Measurements from ENCODE around the gene ADAM17.
"Not testable (repeated sequence)": the region's sequence is repeated elsewhere in the genome, so short reads cannot be mapped to it uniquely, and the experiment has no call there.

ADAM17 gene

DNA sequence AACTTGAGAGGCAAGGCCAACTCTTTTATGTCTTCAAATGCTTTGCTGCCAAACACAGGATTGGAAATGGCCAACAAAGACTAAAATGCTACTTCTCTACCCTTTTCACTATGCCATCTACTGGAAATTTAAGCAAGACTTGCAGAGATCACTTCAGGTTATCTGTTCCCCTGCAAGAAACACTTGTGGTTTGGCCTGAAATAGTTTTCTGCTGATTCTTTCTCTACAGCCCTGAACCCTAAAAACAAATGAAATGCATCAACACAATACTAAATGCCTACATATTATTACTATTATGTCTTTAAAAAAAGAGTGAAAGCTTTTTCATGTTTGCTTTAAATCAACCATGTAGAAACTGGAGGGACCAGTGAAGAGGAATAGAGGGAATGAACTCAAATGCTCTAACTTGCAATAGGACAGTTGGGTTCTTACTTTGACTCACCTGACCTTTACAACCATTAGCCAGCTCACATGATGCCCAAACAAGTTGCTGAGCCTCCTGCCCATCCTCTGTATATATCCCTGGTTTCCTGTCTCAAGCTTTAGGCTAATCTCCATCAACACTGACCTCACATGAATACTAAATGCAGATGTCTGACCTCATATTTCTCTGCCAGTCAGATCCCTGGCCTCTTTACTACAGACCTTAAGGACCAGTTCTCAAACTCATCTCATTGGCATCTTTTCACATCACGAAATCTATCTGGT is 17.5 kb upstream of the ADAM17 start:
- in situ Hi-C loops (cut with HindIII; ENCODE audit: low pct_ligation_motif_present, low pct_unique_long_range_greater_than_20kb, low sequenced_read_pairs) = no loop called here
- peak; percentile 26 for DNase-seq

DNA sequence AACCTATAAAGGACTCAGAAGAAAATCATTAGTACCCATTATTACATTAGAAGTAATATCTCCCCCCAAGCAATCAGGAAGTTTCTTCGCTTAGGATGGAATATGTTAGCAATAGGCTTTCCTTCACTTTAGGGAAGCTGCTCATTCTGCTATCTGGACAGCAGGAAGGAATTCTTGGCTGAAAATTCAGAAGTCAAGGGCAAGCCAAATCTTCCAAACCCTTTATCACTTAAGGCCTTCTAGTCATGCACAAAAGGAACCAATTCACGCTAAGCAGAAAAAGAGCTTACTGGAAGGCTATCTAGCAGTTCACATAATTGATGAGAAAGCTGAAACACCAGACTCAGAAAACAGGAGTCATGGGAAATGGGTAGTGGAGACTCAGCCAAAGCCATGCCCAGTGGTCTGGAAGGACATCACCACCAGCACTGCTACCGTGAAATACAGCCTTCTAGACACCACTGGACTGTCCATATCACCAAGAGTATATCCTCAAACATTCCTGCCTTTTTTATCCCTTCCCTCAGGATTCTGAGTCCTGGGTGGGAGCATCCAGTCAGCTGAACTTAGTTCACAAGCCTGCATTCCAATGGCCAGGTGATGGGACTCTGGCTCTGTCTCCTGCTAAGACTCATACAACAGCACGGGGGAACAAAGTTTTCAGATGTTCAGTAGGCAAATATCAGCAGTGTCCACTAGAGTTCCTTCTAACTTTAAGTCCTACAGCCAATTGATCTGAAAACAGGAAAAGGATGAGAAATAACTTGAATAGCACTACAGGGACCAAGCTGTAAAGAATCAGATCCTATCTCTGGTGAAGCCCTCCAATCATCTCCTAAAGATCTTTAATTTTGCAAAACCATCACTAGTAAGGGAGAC is 14.8 kb upstream of the ADAM17 start:
- DNase-seq = no peak
- in situ Hi-C loops (cut with HindIII; ENCODE audit: low pct_ligation_motif_present, low pct_unique_long_range_greater_than_20kb, low sequenced_read_pairs) = no loop called here

DNA sequence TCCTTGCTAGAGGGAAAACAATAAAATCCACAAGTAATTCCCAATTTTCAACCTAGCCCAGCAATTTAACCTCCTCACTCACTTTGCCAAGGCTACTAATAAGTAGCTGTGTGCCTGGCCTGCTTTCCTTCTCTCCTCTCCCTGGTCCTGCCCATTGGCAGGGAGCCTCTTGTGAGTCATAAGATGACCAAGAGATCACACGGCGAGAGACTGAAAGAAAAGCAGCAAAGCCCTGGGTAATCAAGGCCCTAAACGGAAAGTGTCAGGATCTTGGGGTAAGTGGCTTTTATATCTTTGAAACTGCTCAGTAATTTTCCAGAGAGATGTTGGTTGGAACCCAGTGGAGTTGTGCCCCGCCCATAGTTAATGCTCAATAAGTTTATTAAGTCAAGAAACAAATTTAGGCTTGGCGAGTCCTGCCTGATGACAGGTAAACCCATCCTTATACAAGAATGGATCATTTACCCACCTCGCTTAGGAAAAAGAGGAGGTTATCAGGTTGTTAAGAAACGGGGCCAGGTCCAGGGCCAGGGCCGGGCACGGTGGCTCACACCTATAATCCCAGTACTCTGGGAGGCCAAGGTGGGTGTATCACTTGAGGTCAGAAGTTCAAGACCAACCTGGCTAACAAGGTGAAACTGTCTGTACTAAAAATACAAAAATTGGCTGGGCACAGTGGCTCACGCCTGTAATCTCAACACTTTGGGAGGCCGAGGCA is 10.0 kb upstream of the ADAM17 start:
- peak; percentile 96 for DNase-seq
- in situ Hi-C loops (cut with HindIII; ENCODE audit: low pct_ligation_motif_present, low pct_unique_long_range_greater_than_20kb, low sequenced_read_pairs) = no loop called here

DNA sequence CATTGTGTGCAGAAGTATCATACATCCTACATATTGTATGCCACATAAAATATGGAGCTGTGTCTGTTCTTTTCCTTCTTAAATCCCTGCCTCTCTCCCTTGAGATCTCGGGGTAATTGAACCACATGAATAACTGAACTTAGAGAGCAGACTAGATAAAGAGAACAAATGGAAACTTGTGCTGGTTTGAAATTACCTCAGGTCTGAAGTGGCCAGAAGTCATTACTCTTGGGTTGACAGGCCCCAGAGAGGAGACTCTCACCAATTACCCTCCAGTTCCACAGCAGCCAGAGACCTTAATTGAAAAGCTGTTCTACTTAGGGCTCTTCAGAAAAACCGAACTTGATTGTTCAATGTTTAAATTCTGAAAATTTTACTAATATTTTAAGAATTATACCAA is 5.0 kb upstream of the ADAM17 start:
- in situ Hi-C loops (cut with HindIII; ENCODE audit: low pct_ligation_motif_present, low pct_unique_long_range_greater_than_20kb, low sequenced_read_pairs) = no loop called here
- no peak for DNase-seq

DNA sequence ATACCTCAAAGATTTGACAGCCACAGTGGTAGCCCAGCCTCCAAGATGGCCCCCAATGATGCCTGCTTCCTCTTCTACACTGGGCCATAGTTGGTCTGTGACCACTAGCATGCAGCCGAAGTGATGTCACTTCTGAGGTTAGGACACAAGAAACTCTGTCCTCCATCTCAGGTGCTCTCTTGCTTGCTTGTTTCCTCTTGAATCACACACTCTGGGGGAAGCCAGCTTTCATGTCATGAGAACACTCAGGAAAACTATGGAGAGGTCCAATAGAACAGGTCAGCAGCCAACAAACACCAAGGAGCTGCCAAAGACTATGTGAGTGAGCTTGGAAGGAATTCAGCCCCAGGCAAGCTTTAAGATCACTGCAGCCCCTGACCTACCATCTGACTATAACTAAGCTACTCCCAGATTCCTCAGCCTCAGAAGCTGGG is 3.3 kb upstream of the ADAM17 start:
- in situ Hi-C loops (cut with HindIII; ENCODE audit: low pct_ligation_motif_present, low pct_unique_long_range_greater_than_20kb, low sequenced_read_pairs) = no loop called here
- no peak for DNase-seq

DNA sequence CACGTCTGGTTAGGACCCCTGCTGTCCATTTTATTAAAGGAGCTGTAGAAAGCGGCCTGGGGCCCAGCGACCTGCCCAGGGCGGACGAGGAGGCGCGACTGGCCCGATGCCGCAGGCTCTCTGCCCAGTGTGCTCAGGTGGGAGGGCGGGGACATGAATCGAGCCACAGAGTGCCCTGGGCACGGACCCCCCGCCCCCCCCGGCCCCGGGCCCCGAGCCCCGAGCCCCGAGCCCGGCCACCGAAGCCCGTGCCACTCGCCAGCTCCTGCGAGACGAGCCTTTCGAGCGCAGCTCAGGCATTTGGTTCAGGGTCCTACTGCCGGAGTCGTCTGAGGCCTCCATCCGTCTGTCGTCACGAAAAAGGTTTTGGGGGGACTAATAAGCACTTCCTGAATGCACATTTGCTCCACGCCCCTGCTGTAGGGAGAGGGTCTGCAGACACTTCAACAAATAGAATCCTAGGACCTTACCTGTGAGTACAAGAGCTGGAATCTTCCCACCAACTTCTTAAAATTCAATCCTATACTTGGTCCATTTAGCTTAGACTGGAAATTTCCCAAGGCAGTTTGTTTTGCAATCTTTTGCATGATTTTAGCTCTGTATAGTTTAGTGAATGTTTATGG is 602 bp upstream of the ADAM17 start:
- no peak for DNase-seq

DNA sequence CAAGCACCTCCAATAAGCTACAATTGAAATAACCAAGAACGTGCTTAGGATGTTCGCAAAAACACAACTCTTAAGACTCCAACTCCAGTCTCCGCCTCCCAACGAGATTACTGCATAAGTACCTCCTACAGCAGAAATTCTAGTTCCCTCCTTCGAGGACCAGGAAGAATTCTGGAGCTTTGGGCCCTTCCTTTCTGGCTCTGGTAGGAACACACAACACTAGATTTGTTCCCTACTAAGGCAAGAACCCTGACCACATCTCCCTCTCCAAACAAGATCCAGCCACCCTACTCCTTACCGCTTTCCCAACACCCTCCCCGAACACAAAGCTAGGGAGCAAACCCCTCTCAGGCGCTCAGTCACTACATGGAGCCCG is 721 bp downstream of the ADAM17 start:
- in situ Hi-C loops (cut with HindIII; ENCODE audit: low pct_ligation_motif_present, low pct_unique_long_range_greater_than_20kb, low sequenced_read_pairs) = no loop called here
- DNase-seq = peak; percentile 89

More for the DNA sequence above, 602 bp upstream of the ADAM17 start:
- in situ Hi-C loops (cut with HindIII; ENCODE audit: low pct_ligation_motif_present, low pct_unique_long_range_greater_than_20kb, low sequenced_read_pairs) = no loop called here

DNA sequence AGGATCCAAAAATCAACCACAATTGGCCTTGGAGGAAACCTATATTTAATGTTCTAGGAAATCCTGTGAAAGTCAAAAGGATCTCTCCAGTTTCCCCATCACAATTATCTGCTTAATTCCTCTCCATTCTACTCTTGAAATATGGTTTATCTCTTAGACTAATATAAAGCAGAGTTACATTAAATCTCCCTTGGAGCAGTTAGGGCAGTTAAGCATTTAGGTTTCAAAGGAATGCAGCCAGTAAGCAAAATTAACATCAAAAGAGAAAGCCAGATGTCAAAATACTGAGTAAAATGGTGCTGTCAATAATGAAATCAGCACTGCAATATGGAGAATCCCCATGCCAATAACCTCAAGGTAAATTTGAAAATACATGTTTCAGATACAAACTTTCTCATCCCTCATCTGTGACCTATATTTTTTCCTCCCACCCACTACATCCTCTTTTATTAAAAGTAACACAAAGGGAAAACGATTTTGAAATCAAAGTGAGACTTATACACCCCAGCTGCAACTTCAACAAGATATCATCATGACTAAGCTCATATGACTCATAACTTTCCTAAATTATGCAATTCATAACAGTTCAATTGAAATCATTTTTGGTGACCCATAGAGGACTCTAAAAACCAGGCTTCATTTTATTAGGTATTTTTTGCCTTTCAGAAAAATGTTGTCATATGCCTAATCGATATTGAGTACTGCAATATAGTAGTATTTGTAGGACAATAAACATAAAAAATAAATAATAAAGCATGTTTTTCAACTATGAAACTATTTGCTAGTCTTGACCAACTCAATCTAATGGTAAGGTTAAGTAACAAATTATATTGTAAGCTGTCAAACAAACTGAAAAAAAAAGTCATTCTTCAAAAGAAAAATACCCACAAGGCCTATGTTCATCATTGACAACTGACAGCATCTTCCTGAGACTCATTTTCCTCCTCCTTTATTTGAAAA is 3.1 kb downstream of the ADAM17 start:
- peak; percentile 45 for DNase-seq
- in situ Hi-C loops (cut with HindIII; ENCODE audit: low pct_ligation_motif_present, low pct_unique_long_range_greater_than_20kb, low sequenced_read_pairs) = no loop called here

DNA sequence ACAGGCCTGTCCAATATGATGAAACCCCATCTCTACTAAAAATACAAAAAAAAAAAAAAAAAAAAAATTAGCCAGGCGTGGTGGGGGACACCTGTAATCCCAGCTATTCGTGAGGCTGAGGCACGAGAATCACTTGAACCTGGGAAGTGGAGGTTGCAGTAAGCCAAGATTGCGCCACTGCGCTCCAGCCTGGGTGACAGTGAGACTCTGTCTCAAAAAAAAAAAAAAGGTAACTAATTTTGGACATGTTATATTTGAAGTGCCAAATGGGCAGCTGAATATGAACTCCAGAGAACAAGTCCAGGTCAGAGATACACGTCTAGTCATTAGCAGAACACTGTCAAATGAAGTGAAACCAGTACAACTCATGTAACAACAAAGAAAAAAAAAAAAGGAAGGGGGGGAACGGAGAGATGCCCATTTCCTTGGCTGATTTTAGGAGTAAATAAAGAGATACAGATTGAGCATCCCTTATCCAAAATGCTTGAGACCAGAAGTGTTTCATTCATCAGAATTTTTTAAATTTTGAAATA is 4.7 kb downstream of the ADAM17 start:
- in situ Hi-C loops (cut with HindIII; ENCODE audit: low pct_ligation_motif_present, low pct_unique_long_range_greater_than_20kb, low sequenced_read_pairs) = not testable (repeated sequence)

DNA sequence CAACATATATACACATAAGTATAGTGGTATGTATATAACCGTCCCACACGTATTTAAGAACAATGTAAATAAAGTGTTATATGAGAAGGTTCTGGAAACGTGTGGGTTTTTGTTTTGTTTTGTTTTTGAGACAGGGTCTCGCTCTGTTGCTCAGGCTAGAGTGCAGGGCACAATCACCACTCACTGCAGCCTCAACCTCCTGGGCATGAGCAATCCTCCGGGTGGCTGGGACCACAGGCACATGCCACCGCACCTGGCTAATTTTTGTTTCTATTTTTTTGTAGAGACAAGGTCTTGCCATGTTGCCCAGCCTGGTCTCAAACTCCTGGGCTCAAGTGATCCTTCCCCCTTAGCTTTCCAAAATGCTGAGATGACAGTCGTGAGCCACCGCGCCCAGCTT is 6.2 kb downstream of the ADAM17 start:
- in situ Hi-C loops (cut with HindIII; ENCODE audit: low pct_ligation_motif_present, low pct_unique_long_range_greater_than_20kb, low sequenced_read_pairs) = no loop called here
- no peak for DNase-seq

More for the DNA sequence above, 4.7 kb downstream of the ADAM17 start:
- not testable (repeated sequence) for DNase-seq

DNA sequence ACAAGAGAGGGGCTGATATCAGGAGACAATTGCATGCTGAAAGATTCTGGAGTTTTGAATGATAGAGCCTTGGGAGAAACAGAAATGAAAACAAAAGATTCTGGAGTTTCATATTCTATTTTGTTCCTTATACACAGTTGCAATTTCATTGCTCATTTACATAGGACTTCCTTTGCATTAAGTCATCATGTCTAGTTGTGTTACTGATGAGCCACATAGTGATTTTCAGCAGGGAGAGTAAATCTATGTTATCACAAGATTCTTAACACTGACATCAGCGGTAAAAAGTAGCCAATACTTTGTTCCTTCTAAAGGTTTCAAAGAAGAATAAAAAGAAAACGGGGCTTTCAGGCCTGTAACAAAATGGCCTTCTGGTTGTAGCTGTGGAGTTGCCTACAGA is 7.1 kb downstream of the ADAM17 start:
- in situ Hi-C loops (cut with HindIII; ENCODE audit: low pct_ligation_motif_present, low pct_unique_long_range_greater_than_20kb, low sequenced_read_pairs) = no loop called here
- DNase-seq = no peak

DNA sequence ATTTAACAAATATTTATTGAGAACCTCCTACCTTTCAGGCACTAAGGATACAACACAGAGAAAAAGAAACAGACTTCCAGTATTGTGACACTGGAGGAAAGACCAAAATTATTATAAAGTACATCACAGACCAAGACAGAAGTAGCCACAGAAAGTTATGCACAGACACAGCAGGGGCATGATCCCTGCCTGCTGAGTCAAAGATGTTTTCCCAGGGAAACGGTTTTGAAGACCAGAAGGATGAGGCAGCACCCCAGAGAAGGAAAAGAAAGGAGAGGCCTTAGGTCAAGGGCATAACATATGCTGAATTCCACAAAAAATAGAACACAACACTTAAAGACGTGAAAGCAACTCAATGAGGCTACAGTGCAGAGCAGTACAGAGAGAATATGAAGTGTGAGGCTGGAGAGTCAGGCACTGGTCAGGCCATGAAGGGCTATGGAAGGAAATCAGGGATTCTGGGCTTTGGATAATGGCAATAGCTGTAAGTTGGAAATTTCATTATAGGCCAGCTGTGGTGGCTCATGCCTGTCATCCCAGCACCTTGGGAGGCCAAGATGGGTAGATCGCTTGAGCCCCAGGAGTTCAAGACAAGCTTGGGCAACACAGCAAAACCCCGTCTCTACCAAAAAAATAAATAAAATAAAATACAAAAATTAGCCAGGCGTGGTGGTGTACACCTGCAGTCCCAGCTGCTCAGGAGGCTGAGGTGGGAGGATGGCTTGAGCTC is 8.2 kb downstream of the ADAM17 start:
- DNase-seq = no peak
- in situ Hi-C loops (cut with HindIII; ENCODE audit: low pct_ligation_motif_present, low pct_unique_long_range_greater_than_20kb, low sequenced_read_pairs) = no loop called here

DNA sequence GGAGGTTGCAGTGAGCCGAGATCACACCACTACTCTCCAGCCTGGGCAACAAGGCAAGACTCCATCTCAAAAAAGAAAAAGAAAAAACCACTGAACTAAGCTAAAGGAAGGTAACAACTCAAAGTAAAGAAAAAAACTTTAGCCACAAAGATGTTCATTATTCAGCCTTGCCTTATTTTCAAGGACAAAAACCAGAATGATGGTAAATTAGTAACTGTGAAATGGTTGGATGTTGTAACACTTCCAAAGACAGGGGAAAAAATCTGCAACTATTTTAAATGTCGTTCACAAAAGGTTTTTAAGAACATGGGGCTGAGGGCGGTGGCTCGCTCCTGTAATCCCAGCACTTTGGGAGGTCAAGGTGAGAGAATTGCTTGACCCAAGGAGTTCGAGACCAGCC is 10.1 kb downstream of the ADAM17 start:
- in situ Hi-C loops (cut with HindIII; ENCODE audit: low pct_ligation_motif_present, low pct_unique_long_range_greater_than_20kb, low sequenced_read_pairs) = no loop called here
- no peak for DNase-seq

DNA sequence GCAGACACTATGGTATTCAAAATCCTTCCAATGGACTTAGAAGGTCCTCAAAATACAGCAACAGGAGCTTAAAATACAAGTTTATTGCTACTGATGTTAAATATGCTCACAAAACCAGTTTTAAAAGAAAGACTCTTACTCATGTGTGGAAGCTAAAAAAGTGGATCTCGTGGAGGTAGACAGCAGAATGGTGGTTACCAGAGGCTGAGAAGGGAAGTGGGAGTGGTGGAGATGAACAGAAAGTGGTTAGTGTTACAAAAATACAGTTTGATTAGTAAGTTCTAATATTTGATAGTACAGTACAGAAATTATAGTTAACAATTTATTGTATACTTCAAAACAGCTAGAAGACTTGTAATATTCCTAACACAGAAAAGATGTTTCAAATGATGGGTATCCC is 12.1 kb downstream of the ADAM17 start:
- no peak for DNase-seq
- in situ Hi-C loops (cut with HindIII; ENCODE audit: low pct_ligation_motif_present, low pct_unique_long_range_greater_than_20kb, low sequenced_read_pairs) = no loop called here

DNA sequence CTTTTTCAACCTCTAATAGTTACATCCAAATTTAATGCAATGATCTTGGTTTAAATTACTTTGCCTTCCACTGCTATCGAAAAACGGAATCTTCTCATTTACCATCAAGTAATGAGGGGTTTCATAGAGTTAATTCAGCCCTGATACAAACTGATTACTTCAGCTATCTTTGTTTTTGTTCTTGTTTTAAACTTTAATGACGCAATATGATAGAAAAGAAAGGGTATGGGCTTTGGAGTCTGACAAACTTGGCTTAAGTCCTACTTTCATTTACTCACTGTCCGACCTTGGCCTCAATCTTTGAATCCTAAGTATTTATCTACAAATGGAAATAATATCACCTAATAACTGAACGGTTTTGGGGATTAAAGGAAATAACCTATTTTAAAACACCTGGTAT is 16.1 kb downstream of the ADAM17 start:
- in situ Hi-C loops (cut with HindIII; ENCODE audit: low pct_ligation_motif_present, low pct_unique_long_range_greater_than_20kb, low sequenced_read_pairs) = no loop called here
- DNase-seq = no peak

DNA sequence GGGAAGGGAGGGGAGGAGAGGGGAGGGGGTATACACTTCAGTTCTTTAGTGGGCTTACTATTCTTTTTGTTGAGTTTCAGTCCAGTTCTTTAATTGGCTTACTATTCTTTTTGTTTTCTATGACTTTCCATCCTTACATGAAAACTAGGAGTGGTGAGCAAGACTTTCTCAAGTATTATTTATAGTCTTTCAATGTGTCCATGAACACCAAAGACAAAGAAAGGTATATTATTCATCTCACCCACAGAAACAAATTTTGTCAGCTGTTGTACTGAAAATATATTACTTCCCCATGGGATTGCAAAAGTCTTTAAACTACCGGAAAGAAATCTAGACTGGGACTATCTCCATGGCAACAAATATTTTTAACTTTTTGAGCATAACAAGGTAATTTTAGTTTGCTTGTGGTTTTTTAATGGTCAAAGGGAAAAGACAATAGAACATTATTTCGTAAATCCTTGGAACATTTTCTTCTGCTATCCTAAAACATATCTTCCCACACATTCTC is 17.6 kb downstream of the ADAM17 start:
- DNase-seq = no peak

DNA sequence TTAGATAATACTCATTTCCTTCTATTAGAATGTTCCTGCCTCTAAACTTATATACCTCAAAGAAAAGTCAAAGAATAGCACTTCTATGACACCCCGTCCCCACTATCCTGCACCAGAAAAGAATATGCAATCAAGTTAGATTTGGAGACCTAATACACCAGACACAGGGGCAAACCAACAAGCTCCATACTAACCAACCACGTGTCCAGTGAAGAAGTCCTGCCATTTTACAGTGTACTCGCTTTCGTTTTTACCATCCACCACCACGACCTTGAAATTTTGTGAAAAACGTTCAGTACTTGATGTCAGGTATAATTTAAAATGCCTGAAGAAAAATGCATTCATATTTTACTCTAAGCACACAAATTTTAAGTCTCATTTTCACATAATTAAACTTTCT is 19.1 kb downstream of the ADAM17 start:
- in situ Hi-C loops (cut with HindIII; ENCODE audit: low pct_ligation_motif_present, low pct_unique_long_range_greater_than_20kb, low sequenced_read_pairs) = no loop called here
- peak; percentile 60 for DNase-seq

More for the DNA sequence above, 17.6 kb downstream of the ADAM17 start:
- in situ Hi-C loops (cut with HindIII; ENCODE audit: low pct_ligation_motif_present, low pct_unique_long_range_greater_than_20kb, low sequenced_read_pairs) = no loop called here
